Stimulated activated CD4-positive, alpha-beta T cell treated with anti-CD3 and anti-CD28 coated beads, Interleukin-12 subunit alpha, Interleukin-12 subunit beta, amount 100 ng/mL, for 24 hours (primary cell): Measurements from ENCODE around the gene GSTT4.
"Not testable (repeated sequence)": the region's sequence is repeated elsewhere in the genome, so short reads cannot be mapped to it uniquely, and the experiment has no call there.

Experiments
- DNase-seq, 2 experiments: peaks; one replicate each; pipeline ENCODE4 v3.0.0-alpha.2; 2020; ENCODE audit warnings: low read depth in 2 of 2

Gene GSTT4

DNA sequence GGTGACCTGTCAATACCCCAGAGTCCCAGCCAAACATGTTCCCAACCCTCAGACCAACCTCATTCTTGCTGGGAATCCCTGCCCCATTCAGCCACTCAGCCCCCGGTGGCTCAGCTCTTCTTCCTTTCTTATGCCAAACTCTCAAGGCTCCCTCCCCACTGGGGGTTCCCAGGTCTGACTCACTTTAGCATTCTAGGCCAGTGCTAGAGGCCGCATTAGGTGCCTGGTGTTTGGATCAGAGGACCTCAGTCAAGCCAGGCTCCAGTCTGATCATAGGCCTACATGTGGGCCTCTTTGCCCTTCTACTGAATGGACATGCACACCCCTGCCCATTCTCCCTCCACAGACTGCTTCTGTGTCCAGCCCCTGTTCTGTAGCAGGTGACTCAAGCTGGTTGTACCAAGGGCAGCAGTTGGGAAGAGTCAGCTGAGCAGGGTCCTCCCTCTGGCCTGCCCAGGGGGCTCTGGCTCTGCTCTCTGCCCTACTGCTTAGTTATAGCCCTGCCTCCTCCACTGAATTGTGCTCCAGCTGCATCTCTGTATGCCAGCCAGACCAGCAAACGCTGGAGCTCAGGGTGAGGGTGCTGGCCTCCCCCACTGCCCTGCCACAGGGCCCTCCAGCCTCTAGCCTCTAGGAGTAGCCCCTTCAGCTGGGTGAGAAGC lies 15.5 kb downstream of the GSTT4 start:
- DNase-seq = not testable (repeated sequence)

- not testable (repeated sequence) for DNase-seq
Observed at GRCh38 chr22:23986538-23987178, 18.6 kb downstream of the GSTT4 start.

- not testable (repeated sequence) for DNase-seq
Observed at GRCh38 chr22:23986089-23986488, 19.2 kb downstream of the GSTT4 start.

- DNase-seq = no peak
Observed at GRCh38 chr22:23984430-23984829, 20.8 kb downstream of the GSTT4 start.

DNA sequence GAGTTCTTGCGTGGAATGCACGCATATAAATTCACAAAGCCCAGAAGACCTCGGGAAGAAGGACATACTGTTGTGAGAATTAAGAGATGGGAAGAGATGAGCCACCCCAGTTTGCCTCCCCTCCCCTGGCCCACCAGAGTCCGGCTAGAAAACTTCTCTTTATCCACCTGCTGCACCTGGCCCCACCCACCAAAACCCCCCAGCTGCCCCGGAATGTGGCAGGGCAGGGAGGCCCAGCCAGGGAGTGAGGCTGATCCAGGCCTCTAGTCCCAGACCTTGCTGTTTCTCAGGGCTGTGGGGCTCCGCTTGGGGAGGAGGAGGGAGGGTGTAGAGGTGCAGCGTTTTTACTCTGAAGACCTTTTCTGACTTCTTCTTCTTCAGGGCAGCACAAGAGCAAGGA lies 24.7 kb downstream of the GSTT4 start:
- not testable (repeated sequence) for DNase-seq

GRCh38 chr22:23979557-23980240 lies 25.6 kb downstream of the GSTT4 start, which contains the start of gene GSTT2:
GSTT2 (plus strand) TSS chr22:23980134.
- not testable (repeated sequence) for DNase-seq

DNA sequence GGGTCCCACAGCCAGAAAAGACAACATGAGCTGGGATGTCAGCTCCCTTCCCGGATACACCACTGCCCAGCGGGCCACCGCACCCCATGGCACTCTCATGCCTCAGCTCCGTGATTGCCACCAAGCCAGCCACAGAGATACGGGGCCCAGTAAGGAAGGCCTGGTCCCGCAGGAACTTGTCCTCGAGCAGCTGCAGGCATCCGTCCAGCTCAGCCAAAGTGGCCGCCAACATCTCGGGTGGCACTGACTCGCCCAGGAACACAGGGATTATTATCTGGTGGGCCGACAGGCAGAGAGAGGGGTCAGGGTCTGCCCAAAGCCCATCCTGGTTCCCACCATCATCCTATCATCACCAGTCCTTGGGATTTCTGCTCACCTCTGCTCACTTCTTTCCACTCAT lies 27.9 kb downstream of the GSTT4 start:
- DNase-seq = not testable (repeated sequence)

DNA sequence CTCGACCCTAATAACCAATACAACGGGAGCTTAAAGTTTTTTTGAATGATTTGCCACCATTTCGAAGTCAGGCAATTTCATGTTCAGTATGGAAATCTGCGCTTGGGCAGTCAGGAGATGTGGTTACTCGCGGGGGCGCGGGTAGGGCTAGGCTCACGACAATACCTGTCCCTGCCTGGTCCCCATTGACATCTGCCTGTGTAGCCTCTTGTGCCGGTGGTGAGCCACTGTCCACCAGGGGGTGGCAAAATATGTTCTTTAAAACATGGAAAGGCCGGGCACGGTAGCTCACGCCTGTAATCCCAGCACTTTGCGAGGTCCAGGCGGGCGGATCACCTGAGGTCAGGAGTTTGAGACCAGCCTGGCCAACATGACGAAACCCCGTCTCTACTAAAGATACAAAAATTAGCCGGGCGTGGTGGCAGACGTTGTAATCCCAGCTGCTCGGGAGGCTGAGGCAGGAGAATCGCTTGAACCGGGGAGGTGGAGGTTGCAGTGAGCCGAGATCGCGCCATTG lies 30.4 kb downstream of the GSTT4 start:
- not testable (repeated sequence) for DNase-seq

- not testable (repeated sequence) for DNase-seq
Observed at GRCh38 chr22:23974345-23974744, 30.9 kb downstream of the GSTT4 start, which contains the start of gene DDT. DDT (minus strand) TSS chr22:23974441; CDS start chr22:23974414, 27 bp downstream.

- not testable (repeated sequence) for DNase-seq
Observed at GRCh38 chr22:23971927-23972326, 33.3 kb downstream of the GSTT4 start.

DNA sequence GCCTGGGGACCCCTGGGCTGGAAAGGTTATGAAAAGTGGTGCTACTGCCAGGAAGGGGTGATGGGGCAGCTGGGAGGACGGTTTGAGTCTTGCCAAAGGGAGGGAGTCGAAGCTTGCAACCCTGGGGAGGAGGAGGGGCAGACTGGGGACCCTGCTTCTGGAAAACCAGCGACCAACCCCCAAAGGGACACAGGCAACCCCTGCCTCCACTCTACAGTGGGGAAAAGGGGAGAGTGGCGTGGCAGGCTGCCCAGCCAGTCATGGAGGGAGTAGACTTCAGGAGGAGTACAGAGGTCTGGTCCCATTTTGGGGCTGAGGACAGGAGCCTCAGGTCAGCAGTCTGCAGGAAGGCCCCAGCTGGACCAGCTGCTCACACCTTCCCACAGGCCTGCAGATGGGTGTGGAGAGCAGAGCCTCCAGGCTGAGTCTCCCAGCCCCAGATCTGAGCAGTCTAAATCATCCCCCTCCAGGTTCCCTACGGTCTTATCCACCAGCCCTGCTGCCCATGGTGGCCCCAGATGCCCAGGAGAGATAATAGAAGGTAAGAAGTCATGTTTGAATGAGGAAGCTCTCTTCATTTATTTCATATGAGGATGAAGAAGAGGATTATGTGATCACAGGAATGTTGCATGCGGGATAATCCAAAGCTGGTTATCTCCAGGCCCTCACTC lies 34.3 kb downstream of the GSTT4 start:
- no peak for DNase-seq

DNA sequence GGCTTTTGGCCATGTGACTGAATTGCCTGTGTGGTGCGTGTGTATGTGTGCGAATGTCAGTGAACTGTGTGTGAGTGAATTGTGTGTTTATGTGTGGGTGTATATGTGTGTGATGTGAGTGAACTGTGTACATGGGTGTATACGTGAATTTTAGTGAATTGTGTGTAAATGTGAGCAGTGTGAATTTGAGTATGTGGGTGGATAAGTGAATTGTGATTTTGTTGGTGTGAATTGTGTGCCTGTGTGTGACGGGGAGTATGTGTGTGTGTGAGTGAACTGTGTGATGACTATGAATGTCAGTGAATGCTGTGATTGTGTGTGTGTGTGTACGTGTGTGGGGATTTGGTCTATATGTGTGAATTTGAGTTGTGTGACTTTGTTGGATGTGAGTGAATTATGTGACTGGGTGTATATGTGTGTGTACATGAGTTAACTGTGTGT lies 35.0 kb downstream of the GSTT4 start:
- no peak for DNase-seq

GRCh38 chr22:23969071-23969470 lies 36.2 kb downstream of the GSTT4 start:
- no peak for DNase-seq

GRCh38 chr22:23966568-23966967 lies 38.7 kb downstream of the GSTT4 start, which contains the start of gene DDTL:
DDTL (plus strand) TSS chr22:23966888; CDS start chr22:23966915, 27 bp downstream.
- DNase-seq = not testable (repeated sequence)

DNA sequence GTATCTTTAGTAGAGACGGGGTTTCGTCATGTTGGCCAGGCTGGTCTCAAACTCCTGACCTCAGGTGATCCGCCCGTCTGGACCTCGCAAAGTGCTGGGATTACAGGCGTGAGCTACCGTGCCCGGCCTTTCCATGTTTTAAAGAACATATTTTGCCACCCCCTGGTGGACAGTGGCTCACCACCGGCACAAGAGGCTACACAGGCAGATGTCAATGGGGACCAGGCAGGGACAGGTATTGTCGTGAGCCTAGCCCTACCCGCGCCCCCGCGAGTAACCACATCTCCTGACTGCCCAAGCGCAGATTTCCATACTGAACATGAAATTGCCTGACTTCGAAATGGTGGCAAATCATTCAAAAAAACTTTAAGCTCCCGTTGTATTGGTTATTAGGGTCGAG lies 39.2 kb downstream of the GSTT4 start:
- not testable (repeated sequence) for DNase-seq

DNA sequence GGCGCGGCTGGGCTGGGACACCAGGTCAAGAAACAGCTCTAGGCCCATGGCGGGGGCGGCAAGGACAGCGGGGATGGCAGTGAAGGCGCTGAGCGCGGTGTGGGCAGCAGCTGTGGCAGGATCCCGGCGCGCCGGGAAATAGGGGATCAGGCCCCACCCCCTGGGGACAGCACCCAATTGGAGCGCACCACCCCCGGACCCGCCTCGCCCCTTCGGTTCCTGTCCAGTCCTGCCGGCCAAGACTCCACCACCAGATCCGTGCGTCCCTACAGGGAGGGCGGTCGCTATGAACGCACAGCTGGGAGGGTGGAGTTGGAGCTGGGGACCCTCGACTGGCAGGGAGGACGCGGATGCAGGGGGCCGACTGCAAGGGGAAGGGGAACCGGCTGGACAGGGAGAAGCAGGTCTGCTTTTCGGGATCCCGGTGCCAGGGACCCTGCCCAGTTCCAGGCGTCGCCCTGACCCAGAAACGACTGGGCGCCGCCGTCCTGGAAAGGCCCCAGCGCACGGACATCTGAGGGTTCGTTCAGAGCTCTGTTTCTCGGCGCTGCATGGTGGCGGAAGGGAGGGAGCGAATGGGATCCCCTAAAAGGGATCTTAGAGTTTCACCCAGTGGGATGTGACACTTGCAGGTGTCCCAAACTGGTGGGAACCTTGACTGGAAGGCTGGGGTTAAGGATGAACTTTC lies 44.0 kb downstream of the GSTT4 start, which contains the start of gene GSTT2B:
TSS of gene GSTT2B (minus strand) at position 112 of the 688 bp plus-strand sequence. CDS start at position 48, 64 bp downstream.
- DNase-seq = not testable (repeated sequence)

DNA sequence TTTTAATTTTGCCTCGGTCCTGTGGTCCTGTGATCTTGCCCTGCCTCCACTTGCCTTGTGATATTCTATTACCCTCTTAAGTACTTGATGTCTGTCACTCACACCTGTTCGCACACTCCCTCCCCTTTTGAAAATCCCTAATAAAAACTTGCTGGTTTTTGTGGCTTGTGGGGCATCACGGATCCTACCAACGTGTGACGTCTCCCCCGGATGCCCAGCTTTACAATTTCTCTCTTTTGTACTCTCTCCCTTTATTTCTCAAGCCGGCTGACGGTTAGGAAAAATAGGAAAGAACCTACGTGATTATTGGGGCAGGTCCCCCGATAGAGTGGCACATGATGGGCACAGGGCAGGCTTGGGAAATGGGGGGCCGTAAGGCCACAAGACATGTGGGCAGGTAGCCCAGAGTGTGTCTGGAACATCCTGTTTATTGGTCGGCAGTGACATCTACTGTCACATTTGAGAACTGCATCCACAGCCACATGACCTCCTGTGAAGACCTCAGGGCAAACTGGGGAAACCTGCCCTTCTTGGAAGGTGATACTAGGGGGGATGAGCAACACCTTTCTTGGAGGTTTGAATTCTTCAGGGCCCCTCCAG lies 48.9 kb downstream of the GSTT4 start:
- DNase-seq = peak; percentile 64 to 78

DNA sequence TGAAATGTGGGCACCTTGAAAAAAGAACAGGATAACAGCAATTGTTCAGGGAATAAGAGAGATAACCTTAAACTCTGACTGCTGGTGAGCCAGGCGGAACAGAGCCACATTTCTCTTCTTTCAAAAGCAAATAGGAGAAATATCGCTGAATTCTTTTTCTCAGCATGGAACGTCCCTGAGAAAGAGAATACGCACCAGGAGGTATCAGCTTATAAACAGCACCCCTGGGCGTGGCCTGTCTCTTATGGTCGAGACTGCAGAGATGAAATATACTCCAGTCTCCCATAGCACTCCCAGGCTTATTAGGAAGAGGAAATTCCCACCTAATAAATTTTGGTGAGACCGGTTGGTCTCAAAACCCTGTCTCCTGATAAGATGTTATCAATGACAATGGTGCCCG lies 49.4 kb downstream of the GSTT4 start:
- DNase-seq = not testable (repeated sequence)

DNA sequence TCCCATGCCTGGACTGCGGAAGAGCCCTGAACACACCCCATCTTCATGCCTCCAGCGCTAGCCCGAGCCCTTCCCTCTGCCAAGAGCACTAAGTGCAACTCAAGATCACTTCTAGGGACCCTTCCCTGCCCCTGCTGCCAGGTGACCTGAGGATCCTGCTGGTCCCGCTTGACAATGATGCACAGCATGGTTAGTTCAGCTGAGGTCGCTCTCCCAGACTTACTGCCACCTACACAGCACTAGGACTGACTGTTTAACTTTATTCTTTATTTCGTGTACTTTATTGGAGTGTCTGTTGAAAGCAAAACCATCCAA lies 50.3 kb downstream of the GSTT4 start:
- not testable (repeated sequence) for DNase-seq

DNA sequence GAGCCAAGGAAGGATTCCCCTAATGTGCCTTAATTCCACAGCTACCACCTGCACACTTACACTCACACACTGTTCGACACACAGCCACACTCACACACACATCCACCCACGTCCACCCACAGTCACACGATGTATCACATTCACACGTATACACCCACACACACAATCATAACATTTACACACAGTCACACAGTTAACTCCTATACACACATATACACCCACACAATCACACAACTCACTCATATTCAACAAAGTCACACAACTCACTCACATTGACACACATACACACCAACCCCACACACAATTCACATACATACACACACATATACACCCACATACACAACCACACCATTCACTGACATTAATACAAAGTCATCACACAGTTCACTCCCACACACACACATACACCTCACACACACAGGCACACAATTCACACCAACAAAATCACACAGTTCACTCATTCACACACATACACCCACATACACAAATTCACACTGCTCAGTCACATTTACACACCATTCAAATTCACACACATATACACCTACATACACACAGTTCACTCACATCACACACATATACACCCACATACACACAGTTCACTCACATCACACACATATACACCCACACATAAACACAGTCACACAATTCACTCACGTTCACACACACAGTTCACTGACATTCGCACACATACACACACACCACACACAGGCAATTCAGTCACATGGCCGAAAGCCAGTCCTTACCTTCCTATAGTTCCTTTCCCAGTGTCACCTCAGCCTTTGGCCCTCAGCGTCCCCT lies 50.9 kb downstream of the GSTT4 start:
- not testable (repeated sequence) for DNase-seq
